Renal cortex interstitium (tissue), 11 donors: ENCODE data around the gene NUDT16L1. TPM values are rescaled to one million over a fixed set of nuclear protein-coding genes. Genes with fewer than 3 reads are reported as not detected.

Experiments used
- DNase-seq, 11 donors: peaks; one replicate each; pipeline ENCODE4 v3.0.0-alpha.2; 2013; ENCODE audit warnings: low read depth in 9 of 11, low spot score in 4 of 11; ENCODE audit errors: extremely low read depth in 1 of 11
- polyA plus RNA-seq, 3 donors: library from polyadenylated mRNA; unstranded; fragments of 120-200 nt; gene quantifications; one replicate each; pipeline ENCODE4 v1.2.1, GENCODE V29; 2013; ENCODE audit not compliant: insufficient read length in 3 of 3

NUDT16L1 gene
- polyA plus RNA-seq, 3 donors, result 33.9 to 53.0 (median 43.9) TPM

DNA sequence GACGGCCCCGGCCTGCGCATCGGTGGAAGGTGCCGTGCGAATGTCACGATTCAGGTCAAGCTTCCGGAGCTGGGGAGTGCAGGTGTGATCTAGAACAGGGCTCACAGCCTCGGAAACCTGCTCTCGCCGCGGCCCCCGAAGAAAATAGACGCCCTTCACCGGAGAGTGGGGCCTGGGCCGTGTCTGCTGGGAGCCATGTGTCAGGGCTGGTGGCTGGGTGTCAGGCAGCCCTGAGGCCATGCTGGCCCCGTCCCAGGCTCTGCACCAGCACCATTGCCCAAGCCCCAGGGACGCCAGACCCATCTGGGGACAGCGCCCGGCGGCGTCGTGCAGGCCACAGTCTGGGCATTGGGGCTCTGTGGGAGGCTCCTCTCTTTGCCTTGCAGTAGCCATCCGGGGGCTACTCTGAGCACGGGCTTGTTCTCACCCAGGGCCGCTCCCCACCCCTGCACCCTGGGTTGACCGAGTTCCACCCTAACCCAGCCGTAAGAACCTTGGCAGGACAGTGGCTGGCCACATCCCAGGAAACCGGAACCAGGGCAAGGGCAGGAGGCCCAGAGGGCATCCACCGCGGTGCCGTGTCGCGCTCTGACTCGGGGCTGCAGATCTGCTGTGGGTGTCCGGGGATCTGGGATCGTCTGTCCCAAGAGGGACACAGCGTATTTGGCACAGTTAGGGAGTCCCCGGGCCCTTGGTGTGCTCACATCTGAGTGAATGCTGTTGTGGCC lies 5.3 kb upstream of the NUDT16L1 start:
- no peak for DNase-seq

DNA sequence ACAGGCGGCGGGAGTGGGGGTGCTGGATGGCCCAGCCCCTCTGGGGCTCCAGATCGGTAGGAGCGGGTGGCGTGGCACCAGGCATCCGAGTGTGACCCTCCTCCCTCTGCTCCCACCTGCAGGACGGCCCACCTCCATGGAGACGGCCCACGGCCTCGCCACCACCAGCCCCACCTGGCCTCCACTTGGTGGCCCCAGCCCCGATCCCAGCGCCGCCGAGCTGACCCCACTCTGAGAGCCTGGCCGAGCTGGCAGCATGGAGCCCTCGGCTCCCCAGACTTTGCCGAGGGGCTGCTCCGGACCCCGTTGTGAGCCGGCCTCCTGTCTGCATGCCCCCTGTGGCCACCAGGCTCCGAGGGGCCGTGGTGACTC lies 4.7 kb upstream of the NUDT16L1 start:
- no peak for DNase-seq

DNA sequence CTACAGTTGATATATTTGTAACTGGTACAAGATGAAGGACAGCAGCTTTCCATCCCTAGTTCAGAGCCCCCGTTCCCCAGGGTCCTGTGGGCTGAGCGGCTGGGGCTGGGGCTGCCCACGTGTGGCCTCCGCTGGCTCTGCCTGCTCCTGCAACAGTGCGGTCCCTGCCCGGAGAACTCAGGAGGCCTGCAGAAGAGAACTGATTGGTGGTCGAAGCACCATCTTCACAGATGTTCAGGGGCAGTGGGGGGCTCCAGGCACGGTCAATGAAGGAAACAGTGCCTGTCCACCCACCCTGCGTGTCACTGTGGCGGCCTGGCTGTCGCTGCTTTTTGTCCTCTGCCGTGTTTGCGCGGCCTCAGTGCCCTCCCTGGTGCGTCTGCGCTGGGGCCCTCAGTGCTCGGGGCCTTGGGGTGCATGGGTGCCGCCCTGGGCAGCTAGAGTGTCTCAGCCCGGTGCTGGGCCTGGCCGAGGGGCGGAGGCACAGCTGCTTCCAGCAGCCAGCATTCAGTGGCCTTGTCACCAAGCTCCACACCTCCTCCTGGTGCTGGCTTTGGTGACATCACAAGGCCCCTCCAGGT lies 4.2 kb upstream of the NUDT16L1 start:
- no peak for DNase-seq

DNA sequence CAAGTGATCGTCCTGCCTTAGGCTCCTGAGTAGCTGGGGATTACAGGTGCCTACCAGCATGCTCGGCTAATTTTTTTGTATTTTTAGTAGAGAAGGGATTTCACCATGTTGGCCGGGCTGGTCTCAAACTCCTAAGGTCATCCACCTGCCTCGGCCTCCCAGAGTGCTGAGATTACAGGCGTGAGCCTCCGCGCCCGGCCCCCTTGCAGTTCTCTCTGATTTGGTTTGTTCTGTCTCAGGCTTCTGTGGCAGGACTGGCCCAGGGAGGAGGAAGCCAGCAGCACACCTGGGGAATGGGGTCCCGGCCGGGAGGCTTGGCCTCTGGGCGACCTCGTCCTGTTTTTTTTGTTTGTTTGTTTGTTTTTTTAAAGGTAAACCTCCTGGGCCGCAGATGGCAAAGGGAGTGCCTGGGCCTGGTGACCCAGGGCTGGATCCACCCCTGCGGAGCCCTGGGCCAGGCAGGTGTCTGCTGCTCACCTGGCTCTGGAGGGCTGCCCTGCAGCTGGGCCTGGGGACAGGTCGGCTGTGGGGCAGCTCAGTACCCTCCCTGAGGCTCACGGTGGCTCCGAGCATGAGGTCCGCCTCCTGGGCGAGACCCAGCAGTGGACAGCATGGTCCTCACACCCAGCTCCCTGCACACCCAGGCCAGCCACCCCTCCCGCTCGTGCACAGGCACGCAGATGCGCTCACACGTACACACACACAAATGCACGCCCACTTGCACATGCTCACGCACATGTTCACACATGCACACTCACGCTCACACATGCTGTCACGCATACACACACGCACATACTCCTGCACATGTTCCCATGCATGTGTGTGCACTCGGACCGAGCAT lies 3.3 kb upstream of the NUDT16L1 start:
- no peak for DNase-seq

DNA sequence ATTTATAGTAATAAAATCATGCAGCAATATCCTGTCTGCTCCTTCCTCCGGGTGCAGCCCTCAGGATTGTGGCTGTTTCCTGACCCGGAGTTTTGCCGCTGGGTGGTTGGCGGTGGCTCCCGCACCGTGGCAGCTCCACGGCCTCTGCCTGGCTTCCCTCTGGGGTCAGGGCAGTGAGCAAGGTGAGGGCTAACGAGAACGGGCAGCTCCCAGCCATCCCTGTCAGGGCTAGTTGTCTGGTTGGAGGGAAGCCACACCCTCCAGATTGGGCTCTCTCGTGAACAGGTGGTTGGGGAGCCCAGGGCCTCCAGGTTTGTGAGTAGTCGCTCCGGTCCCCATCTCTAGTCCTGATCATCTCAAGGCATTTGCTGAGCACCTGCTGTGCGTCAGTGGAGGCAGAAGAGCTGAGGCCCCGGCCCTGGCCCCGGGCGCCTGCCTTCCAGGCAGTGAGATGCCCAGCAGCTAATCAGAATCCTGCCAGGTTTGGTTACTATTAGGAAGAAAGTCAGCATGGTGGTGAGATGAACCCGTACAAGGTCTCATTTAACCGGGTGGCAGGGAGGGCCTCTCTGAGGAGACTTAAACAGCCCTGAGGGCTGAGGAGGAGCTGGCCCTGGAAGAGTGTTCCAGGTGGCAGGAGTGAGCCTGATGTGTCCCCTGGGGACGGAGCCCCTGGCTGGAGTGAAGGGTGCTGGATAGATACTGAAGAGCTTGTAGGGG lies 2.3 kb upstream of the NUDT16L1 start:
- DNase-seq, result no peak

DNA sequence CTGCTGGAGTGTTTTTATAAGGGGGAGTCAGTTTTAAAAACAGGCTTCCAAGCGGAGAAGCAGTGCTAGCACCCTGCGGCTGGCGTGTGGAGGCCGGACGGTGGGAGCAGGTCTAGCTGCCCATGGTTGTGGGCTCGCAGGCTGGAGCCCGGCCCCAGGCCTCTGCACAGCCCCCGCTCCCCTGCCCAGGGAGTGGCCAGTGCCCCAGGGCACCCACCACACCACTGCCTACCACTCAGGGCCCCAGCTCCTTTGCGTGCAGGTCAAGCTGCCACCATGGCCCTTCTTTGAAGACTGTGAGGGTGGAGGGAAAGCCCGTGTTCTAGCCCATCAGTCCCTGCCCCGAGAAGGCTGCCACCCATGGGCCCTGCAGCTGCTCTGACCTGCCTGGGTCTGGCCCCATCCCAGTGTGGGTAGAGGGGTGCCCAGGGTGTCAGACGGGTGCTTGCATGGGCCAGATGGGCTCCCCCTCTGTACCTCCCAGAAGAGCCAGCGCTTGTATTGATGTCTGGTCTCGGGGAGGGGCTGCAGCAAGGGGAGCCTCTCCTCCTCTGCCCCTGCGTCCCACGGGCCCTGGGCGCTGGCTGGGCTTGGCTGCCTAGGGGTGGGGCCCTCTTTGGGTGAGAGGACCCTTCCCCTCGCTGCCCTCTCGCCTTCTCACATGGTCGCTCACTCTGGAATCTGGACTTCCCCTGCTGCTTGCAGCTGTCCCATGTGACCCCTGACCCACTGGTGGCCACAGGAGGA lies 1.5 kb upstream of the NUDT16L1 start:
- DNase-seq, result no peak

DNA sequence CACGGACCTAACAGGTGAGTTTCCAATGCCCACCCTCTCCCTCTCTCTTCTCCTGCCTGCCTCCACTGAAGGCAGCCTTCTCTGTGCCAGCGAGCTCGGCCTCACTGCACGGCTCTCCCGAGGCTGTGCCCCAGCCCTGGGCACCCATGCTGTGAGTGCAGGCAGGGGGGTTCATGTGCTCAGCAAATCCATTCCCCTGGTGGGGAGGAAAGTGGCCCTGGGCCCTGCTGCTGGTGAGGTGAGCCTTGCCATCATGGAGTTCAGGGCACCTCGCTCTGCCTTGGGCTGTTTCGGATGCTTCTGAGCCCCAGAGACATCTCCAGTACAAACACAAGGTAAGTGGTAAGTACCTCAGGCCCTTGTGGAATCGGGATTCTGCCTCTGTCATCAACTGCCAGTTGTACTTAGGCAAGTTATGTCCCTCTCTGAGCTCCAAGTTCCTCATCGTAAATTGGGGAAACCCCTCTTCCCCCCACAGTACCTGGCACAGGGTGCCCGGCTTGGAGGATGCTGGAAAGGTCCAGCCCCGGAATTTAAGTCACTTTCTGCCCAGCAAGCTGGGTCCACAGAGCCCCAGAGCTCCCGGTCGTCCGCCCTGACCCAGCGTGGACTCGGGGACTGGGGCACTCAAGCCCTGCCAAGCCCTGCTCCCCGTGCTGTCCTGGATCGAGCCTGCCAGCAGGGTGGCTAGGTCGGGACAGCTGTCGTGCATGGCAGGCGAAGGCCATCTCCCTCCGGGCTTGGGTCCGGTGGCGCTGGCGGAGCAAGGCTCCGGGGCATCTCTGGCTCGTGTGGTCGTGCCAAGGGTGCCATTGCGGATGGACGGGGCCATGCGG lies 684 bp upstream of the NUDT16L1 start:
- DNase-seq, result no peak

DNA sequence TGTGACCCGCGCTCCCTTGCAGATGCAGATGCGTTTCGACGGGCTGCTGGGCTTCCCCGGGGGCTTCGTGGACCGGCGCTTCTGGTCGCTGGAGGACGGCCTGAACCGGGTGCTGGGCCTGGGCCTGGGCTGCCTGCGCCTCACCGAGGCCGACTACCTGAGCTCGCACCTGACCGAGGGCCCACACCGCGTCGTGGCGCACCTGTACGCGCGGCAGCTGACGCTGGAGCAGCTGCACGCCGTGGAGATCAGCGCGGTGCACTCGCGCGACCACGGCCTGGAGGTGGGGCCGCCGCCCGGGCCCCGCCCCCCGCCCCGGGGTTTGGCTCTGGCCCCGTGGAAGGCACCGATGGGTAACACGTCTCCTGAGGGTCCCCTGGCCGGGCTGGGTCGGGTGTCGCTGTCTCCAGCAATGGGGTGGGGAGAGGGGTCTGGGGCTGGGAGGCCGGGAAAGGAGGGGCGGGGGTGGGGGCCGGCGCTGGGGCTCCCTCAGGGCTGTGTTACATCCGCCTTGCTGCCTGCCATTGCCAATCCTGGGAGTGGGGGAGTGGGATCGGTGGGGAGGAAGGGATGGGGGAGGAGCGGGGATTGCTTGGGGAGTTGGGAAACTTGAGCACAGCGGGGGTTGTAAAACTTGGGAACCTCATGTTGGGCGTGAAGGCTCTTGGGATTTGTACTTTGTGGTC lies 737 bp downstream of the NUDT16L1 start:
- DNase-seq, result peak in 6 of 11 donors; percentile 44 to 69 (median 67)

DNA sequence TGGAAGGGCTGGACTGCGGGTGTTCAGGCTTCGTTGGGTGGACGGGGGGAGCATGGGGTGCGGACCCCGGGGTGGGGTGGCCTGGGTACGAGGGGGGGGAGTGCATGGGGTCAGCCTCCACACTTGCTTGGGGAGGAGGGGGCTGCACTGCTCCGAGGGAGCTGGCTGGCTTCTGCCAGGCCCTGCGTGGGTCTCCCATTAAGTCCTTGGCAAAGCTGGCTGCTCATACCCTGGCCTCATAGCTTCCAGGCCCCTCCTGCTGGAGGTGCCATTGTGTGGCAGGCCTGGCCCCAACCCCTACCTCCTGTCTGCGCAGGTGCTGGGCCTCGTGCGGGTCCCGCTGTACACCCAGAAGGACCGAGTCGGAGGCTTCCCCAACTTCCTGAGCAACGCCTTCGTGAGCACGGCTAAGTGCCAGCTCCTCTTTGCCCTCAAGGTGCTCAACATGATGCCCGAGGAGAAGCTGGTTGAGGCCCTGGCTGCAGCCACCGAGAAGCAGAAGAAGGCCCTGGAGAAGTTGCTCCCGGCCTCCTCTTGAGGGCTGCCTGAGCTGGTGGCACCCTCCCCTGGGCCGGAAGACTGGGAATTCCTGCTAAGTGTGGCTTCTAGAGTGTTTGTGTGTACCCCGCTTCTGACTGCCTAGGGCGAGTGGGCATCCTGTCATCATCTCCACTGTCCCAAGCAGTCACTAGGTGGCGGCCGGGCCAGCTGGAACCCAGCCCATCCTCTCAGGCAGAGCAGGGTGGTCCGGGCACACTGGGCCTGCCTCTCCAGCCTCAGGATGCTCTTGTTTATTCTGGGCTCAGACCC lies 1.5 kb downstream of the NUDT16L1 start:
- DNase-seq, result no peak

DNA sequence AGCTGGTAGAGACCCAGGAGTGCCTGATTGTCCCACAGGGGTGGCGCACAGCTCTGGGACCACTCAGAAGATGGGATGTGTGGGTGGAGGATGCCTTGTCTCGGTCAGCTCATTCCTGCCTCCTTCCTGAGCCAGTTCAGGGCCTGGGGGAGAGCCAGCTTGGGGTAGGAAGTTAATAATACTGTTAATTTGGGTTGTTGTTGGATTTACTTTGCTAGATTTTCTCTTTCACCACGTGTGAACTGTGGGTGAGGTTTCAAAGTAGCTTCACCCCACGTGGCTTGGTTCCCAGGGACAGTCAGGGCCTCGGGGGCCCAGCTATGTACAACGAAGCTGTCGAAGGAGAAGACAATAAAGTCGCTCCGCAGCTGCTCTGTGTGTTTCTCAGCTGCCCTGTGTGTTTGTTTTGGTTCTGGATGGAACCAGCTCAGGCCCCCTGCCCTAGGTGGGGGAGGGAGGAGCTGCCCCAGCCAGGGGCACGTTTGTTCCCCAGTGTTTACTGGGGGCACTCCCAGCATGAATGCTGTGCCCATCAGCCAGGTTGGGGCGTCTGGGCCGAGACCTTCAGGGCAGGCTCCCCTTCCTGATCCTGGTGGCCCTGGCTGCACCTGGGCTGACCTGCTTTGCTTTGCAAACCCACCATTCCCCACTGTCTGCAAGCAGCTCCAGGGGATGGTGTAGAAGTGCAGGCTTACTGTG lies 2.3 kb downstream of the NUDT16L1 start:
- DNase-seq, result no peak

DNA sequence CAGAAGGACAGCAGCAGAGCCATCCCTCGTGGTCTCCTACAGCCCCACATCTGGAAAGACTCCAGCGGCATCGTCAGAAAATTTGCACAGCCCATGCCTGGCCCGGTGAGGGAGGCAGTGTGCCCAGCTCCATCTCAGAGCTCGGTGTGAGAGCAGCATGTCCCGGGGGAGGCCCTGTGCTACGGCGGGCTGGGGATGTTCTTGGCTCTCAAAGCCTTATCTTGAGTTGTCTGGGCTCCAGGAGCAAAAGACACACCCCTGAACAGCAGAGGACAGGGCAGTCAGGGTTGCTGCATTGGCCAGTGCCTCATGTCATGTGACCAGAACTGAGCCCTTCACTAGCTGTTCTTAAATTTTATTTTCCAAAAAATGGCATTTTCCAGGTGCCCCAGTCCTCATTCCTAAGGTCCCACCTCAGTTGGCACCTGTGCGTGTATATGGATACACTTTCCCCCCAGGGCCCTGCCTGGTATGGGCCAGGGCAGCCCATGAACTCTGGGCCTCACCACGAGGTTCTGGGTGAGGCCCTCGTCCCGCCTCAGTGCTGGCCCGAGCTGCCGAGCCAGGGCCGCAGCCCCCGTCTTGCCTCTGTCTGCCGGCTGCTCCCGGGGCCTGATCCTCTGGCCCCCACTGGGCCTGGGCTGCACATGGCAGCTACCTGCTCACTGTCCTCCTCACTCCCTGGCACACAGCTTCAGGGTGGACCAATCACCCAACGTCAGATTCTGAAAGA lies 3.0 kb downstream of the NUDT16L1 start:
- DNase-seq, result no peak

DNA sequence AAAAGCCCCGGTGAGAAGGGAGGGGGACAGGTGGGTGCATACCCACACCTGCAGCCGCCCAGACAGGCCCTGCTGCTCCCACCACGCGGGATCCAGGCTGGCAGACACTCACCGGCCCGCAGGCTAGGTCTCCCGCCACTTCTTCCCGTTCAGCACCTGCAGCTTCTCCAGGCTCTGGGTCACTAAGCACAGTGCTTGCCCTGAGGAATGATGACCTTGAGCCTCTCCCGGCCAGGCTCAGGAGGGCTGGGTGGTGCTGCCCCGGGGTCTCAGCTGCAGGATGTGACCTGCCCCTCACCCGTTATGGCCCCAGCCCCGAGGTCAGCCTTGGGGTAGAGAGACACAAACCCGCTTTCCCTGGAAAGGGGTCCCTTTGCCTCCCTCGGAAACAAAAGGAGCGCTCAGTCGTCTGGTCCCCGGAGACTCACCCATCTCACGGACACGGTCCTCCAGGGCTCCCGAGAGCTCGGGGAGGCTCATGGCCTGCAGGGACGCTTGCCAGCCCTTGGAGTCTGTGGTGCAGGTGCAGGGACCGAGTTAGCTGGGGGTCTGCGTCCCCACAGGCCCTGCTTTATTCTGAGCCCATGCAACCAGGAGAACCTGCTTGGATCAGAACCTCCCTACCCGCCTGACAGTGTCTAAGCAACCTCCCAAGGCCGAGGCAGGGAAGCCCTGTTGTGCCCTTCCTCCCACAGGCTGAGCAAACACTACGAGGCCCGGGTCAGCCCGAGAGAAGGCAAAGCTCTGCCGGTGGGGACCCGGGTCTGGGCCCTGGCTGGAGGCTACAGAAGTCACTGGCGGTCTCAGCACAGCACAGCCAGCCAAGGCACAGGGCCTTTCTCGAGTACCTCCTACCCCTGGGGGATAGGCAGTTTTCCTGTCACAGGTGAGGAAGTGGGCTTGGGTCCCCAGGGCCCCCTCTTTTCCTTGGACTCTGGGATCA lies 3.8 kb downstream of the NUDT16L1 start:
- no peak for DNase-seq

DNA sequence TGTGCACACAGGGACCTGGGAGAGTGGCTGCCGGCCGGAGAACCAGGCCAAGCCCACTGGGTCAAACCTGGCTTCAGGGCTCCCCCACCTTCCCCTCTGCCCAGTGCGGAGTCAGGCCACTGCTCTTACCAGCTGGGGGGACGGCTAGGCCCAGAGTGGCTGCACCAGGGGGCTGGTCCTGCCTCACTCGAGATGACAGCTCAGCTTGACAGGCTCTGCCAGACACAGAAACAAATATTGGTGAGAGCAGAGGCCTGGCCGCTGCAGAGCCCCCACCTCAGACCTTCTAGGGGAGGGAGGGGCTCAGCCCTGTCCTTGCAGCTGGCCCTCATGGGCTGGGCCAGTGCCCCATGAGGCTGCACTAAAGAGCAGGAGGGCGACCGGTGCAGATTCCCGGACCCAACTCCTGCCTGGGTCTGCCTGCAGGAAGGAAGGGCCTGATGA lies 4.5 kb downstream of the NUDT16L1 start:
- DNase-seq, result no peak

DNA sequence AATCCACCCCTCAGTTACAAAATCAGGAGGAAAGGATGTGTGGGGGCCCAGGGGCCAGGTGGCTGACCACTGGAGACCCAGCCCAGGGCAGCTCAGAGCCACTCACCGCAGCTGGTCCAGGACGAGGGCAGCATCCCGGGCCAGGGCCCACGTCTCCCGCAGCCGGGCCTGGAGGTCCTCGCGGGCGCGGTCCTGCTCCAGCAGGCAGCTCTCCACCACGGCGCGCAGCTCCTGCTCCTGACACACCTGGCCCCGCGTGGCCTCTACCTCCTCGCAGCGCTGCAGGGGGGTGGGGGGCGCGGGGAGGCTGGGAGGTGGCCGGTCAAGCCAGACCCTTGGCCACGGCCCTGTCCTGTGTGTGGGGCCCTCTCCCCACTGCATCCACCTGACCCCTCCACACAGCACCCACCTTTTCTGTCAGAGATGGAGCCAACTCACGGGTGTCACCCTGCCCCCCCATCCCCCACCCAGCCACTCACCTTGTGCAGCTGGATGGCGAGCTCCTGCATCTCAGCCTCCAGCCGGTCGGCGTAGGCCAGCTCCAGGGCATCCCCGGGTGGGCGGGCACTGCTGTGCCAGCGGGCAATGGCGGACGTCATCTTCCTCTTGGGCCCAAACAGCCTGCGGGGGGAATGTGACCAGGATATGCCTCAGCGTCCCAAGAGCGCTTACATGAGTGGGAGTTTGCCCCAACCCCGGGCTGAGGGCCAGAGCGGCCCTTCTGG lies 5.1 kb downstream of the NUDT16L1 start:
- DNase-seq, result no peak
